ENCODE measurements around the gene SAMD14. TPM values are rescaled to one million over a fixed set of nuclear protein-coding genes. Genes with fewer than 3 reads are reported as not detected.

The SAMD14 gene
- total RNA-seq, 1 experiment from 2014 or later = 5.9 TPM

DNA sequence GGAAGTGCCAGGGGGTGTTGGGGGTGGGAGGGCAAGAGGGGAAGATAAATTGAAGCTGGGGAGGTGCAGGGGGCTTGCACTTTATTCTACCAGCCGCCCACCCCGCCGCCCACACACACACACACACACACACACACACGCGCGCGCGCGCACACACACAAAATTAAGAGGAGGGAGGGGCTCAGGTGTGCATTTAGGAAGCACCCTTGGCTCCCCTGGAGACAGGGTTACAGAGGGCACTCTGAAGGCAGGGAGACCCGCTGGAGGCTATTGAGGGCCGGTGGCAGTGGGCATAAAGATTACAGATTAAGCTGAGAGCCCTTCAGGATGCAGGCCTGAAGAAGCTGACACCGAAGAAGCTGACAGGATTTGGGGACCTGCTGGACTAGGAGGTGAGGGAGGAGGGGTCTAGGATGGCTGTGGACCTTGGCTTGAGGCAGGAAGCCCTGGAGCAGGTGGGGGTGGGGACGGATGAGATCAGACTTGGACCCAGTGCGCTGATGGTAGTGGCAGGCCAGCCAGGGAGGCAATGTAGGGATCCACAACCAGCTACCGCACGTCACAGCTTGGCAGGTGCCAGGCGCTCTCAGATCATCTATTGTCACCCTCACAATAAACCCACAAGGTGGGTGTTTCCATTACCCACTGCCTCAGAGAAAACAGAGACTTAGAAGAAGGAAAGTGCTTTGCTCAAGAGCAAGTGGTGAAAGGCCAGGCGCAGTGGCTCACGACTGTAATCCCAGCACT is 772 bp upstream of the SAMD14 start:
- peaks cover 51% of the 10 kb centered on the region for H3K4me1 Mint-ChIP-seq
- TF ChIP-seq ZNF425 (CRISPR knock-in tag; conservative IDR thresholded peaks at IDR 0.05) (no peak), PRRX2 (CRISPR knock-in tag; IDR thresholded peaks at IDR 0.05) (no peak), NFYB (CRISPR knock-in tag; conservative IDR thresholded peaks at IDR 0.05; ENCODE audit: low read depth) (no peak), CDX4 (CRISPR knock-in tag; IDR thresholded peaks at IDR 0.05; ENCODE audit: borderline replicate concordance) (no peak)
- TF ChIP-seq, protein P1, sequence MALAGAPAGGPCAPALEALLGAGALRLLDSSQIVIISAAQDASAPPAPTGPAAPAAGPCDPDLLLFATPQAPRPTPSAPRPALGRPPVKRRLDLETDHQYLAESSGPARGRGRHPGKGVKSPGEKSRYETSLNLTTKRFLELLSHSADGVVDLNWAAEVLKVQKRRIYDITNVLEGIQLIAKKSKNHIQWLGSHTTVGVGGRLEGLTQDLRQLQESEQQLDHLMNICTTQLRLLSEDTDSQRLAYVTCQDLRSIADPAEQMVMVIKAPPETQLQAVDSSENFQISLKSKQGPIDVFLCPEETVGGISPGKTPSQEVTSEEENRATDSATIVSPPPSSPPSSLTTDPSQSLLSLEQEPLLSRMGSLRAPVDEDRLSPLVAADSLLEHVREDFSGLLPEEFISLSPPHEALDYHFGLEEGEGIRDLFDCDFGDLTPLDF (CRISPR knock-in tag; IDR thresholded peaks at IDR 0.05) = no peak
- H3K4me3 Mint-ChIP-seq = peak overlapping the region; percentile 69
- no peak for DNase-seq (ENCODE audit: low spot score)
- H3K27me3 Mint-ChIP-seq (ENCODE audit: low read depth) = peaks cover 26% of the 10 kb centered on the region
- no peaks in the 10 kb centered on the region for H3K9me3 Mint-ChIP-seq
- H3K27ac Mint-ChIP-seq = no peak overlapping the region
- peak; percentile 30 for ATAC-seq
- H3K36me3 Mint-ChIP-seq = no peaks in the 10 kb centered on the region
- POLR2A ChIA-PET = interaction anchor here (0.6 to 0.9 kb wide), 3 partner anchors 22 to 47 kb away, joined by 3 to 6 read pairs (median 5); no protein-coding TSS in a partner anchor
- CTCF ChIA-PET = interaction anchor here (0.6 to 3.0 kb wide), 17 partner anchors 9 to 71 kb away, joined by 3 to 22 read pairs (median 5); no protein-coding TSS in a partner anchor

GRCh38 chr17:50129353-50129727 is 620 bp downstream of the SAMD14 start:
- CTCF ChIA-PET = interaction anchor here (0.6 to 3.0 kb wide), 16 partner anchors 10 to 157 kb away, joined by 3 to 22 read pairs (median 11); partner anchors contain the start of genes PDK2 and PPP1R9B

More at GRCh38 chr17:50129353-50129727, 620 bp downstream of the SAMD14 start:
- Mint-ChIP-seq H3K36me3 (no peaks in the 10 kb centered on the region), H3K9me3 (no peaks in the 10 kb centered on the region), H3K27me3 (ENCODE audit: low read depth) (peaks cover 26% of the 10 kb centered on the region), H3K4me1 (peaks cover 48% of the 10 kb centered on the region), H3K27ac (no peak overlapping the region), H3K4me3 (peak overlapping the region; percentile 97)
- ATAC-seq (no peak), DNase-seq (ENCODE audit: low spot score) (no peak)
- TF ChIP-seq RORB (CRISPR knock-in tag; IDR thresholded peaks at IDR 0.05) (no peak), ATF6 (CRISPR knock-in tag; IDR thresholded peaks at IDR 0.05) (no peak), ETV6 (CRISPR knock-in tag; IDR thresholded peaks at IDR 0.05) (no peak), ATF3 (CRISPR knock-in tag; conservative IDR thresholded peaks at IDR 0.05) (no peak), NR1H2 (CRISPR knock-in tag; IDR thresholded peaks at IDR 0.05) (no peak), ZNF263 (CRISPR knock-in tag; IDR thresholded peaks at IDR 0.05; ENCODE audit: low read depth) (no peak), ATF1 (CRISPR knock-in tag; IDR thresholded peaks at IDR 0.05) (no peak), ZNF317 (CRISPR knock-in tag; IDR thresholded peaks at IDR 0.05; ENCODE audit: borderline replicate concordance, low read depth) (no peak), PRRX2 (CRISPR knock-in tag; IDR thresholded peaks at IDR 0.05) (no peak), RELA (CRISPR knock-in tag; IDR thresholded peaks at IDR 0.05; ENCODE audit: borderline replicate concordance) (no peak), GABPB1 (CRISPR knock-in tag; IDR thresholded peaks at IDR 0.05) (no peak), ELF4 (CRISPR knock-in tag; IDR thresholded peaks at IDR 0.05; ENCODE audit: low read depth) (no peak), FOXP1 (CRISPR knock-in tag; IDR thresholded peaks at IDR 0.05; ENCODE audit: borderline replicate concordance) (no peak)
- TF ChIP-seq, protein P2, sequence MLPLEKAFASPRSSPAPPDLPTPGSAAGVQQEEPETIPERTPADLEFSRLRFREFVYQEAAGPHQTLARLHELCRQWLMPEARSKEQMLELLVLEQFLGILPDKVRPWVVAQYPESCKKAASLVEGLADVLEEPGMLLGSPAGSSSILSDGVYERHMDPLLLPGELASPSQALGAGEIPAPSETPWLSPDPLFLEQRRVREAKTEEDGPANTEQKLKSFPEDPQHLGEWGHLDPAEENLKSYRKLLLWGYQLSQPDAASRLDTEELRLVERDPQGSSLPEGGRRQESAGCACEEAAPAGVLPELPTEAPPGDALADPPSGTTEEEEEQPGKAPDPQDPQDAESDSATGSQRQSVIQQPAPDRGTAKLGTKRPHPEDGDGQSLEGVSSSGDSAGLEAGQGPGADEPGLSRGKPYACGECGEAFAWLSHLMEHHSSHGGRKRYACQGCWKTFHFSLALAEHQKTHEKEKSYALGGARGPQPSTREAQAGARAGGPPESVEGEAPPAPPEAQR (CRISPR knock-in tag; IDR thresholded peaks at IDR 0.05) = no peak
- TF ChIP-seq, protein P3, sequence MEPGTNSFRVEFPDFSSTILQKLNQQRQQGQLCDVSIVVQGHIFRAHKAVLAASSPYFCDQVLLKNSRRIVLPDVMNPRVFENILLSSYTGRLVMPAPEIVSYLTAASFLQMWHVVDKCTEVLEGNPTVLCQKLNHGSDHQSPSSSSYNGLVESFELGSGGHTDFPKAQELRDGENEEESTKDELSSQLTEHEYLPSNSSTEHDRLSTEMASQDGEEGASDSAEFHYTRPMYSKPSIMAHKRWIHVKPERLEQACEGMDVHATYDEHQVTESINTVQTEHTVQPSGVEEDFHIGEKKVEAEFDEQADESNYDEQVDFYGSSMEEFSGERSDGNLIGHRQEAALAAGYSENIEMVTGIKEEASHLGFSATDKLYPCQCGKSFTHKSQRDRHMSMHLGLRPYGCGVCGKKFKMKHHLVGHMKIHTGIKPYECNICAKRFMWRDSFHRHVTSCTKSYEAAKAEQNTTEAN (CRISPR knock-in tag; IDR thresholded peaks at IDR 0.05) = no peak
- TF ChIP-seq, protein P4, sequence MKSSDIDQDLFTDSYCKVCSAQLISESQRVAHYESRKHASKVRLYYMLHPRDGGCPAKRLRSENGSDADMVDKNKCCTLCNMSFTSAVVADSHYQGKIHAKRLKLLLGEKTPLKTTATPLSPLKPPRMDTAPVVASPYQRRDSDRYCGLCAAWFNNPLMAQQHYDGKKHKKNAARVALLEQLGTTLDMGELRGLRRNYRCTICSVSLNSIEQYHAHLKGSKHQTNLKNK (CRISPR knock-in tag; IDR thresholded peaks at IDR 0.05) = no peak
- TF ChIP-seq, protein P5, sequence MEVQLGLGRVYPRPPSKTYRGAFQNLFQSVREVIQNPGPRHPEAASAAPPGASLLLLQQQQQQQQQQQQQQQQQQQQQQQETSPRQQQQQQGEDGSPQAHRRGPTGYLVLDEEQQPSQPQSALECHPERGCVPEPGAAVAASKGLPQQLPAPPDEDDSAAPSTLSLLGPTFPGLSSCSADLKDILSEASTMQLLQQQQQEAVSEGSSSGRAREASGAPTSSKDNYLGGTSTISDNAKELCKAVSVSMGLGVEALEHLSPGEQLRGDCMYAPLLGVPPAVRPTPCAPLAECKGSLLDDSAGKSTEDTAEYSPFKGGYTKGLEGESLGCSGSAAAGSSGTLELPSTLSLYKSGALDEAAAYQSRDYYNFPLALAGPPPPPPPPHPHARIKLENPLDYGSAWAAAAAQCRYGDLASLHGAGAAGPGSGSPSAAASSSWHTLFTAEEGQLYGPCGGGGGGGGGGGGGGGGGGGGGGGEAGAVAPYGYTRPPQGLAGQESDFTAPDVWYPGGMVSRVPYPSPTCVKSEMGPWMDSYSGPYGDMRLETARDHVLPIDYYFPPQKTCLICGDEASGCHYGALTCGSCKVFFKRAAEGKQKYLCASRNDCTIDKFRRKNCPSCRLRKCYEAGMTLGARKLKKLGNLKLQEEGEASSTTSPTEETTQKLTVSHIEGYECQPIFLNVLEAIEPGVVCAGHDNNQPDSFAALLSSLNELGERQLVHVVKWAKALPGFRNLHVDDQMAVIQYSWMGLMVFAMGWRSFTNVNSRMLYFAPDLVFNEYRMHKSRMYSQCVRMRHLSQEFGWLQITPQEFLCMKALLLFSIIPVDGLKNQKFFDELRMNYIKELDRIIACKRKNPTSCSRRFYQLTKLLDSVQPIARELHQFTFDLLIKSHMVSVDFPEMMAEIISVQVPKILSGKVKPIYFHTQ (CRISPR knock-in tag; IDR thresholded peaks at IDR 0.05) = no peak
- POLR2A ChIA-PET = no interaction called here

Measured in WTC11 (cell line).